Coronary artery (tissue), 2 donors: ENCODE results near the gene LMTK2.

Experiments
- DNase-seq: peaks from one replicate; pipeline ENCODE4 v3.0.0-alpha.2; 2017; ENCODE audit warnings: low spot score
- H3K27ac ChIP-seq, 2 donors: fragments of 200-600 bp; sonication (generic); one replicate each; pipeline ENCODE4 v1.5.1; 2016 to 2019
- H3K4me3 ChIP-seq: fragments of 200-600 bp; sonication (generic); 2 replicates; pipeline ENCODE4 v1.5.1; 2016; ENCODE audit warnings: mild to moderate bottlenecking, moderate library complexity
- TF ChIP-seq, protein P1 (sequence below): fragments of 200-600 bp; sonication (generic); IDR thresholded peaks from one replicate; pipeline ENCODE4 v1.5.1; 2019; ENCODE audit warnings: antibody characterized with exemption

The LMTK2 gene

DNA sequence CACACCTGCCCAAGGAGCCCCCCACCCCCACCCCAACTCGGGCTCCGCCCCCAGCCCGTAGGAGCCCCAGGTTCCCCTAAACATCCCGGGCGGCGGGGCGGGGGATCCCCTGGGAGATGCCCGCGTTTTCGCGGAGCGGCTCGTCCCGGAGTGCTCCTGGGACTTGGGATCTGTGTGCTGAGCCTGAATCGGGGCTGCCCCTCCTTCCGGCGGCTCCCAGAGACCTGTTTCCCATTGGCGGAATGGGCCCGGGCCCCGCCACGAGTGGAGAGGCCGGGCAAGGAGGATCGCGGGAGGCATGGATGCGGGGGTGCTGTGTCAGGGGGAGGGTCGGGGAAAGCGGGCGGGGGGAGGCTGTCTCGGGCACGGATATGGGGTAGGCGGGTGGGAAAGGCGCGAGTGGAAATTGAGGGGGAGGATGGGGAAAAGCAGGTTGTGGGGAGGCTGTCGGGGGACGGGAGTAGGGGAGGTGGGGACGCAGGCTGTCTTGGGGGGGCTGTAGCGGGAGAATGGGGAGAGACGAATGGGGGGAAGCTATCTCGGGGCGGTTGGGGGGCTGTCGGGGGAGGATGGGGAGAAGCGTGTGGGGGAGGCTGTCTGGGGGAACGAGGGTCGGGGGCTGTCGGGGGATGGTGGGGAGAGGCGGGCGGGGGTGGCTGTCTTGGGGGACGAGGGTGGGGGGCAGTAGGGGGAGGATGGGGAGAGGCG, 104.0 kb downstream of the LMTK2 start:
- TF ChIP-seq, protein P1, sequence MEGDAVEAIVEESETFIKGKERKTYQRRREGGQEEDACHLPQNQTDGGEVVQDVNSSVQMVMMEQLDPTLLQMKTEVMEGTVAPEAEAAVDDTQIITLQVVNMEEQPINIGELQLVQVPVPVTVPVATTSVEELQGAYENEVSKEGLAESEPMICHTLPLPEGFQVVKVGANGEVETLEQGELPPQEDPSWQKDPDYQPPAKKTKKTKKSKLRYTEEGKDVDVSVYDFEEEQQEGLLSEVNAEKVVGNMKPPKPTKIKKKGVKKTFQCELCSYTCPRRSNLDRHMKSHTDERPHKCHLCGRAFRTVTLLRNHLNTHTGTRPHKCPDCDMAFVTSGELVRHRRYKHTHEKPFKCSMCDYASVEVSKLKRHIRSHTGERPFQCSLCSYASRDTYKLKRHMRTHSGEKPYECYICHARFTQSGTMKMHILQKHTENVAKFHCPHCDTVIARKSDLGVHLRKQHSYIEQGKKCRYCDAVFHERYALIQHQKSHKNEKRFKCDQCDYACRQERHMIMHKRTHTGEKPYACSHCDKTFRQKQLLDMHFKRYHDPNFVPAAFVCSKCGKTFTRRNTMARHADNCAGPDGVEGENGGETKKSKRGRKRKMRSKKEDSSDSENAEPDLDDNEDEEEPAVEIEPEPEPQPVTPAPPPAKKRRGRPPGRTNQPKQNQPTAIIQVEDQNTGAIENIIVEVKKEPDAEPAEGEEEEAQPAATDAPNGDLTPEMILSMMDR: no peak
- peak; percentile 69 for DNase-seq
- Histone ChIP-seq H3K27ac (no peak overlapping the region), H3K4me3 (peak overlapping the region; percentile 67)

DNA sequence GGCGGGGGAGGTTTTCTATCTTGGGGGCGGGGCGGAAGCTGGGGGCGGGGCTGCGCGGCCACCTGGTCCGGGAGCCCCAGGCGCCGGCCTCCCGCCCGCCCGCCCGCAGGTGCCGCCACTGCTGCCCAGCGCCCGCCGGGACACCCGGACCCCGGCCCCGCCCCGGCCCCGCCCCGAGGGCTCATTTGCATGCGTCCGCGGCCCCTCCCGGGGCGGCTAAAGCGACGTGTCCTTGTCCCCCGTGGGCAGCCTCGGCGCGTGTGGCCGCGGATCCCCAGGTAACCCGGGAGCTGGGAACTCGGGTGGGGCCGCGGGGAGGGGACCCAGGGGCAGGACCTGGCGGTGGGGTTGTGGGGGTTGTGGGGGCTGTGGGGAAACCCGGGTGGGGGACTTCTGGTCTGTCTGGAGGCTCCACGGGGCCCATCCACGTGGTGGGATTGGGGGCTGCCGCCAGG, 104.6 kb downstream of the LMTK2 start, which contains the start of gene BHLHA15:
Gene BHLHA15, plus strand, starts transcription at position 219 of the 455 bp plus-strand sequence. CDS start 871 bp downstream, outside the sequence.
- TF ChIP-seq, protein P1: no peak
- Histone ChIP-seq H3K4me3 (peak within 1 kb of the TSS; percentile 67), H3K27ac (no peak within 1 kb of the TSS)
- no peak for DNase-seq

DNA sequence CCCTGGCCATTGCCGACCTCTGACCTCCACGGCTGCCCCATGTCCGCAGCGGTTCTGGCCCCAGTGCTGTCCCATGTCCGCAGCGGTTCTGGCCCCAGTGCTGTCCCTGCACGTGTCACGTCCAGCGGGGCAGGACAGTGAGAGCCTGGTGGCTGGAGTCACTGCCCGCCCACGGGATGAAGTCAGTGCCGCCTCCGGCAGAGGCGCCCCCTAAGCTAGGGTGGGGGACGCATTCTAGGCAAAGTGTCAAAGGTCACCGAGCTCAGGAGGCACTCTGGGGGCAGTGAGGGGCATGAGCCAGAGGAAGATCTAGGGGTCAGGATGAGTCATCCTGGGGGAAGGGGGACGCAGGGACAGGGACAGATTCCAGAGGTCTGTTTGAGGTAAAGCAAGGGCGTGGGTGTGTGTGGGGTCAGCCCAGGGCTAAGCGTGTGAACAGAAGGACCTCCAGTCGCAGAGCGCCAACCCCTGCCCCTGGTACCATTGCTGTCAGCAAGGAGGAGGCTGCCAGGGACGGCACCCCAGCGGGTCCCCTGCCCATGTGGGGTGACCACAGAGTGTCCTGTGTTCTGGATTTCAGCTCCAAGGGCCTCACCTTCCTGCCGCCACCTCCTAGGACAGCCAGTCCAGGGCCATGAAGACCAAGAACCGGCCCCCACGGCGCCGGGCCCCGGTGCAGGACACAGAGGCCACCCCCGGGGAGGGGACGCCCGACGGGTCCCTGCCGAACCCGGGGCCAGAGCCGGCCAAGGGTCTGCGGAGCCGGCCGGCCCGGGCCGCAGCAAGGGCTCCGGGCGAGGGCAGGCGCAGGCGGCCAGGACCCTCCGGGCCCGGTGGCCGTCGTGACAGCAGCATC, 105.2 kb downstream of the LMTK2 start:
- peak; percentile 72 for DNase-seq
- no peak overlapping the region for H3K27ac ChIP-seq
- H3K4me3 ChIP-seq: peak overlapping the region; percentile 67
- TF ChIP-seq, protein P1: no peak

DNA sequence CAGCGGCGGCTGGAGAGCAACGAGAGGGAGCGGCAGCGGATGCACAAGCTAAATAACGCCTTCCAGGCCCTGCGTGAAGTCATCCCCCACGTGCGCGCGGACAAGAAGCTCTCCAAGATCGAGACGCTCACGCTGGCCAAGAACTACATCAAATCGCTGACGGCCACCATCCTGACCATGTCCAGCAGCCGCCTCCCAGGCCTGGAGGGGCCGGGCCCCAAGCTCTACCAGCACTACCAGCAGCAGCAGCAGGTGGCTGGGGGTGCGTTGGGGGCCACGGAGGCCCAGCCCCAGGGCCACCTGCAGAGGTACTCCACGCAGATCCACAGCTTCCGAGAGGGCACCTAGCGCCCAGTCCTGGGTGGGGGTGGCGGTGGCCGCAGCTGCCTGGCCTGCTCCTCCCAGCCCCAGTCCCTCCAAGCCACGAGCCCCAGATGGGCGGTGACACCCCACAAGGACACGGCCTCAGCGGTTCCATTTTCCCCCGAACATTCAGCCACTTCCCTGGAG, 105.9 kb downstream of the LMTK2 start:
- DNase-seq: peak; percentile 66
- no peak overlapping the region for H3K4me3 ChIP-seq

DNA sequence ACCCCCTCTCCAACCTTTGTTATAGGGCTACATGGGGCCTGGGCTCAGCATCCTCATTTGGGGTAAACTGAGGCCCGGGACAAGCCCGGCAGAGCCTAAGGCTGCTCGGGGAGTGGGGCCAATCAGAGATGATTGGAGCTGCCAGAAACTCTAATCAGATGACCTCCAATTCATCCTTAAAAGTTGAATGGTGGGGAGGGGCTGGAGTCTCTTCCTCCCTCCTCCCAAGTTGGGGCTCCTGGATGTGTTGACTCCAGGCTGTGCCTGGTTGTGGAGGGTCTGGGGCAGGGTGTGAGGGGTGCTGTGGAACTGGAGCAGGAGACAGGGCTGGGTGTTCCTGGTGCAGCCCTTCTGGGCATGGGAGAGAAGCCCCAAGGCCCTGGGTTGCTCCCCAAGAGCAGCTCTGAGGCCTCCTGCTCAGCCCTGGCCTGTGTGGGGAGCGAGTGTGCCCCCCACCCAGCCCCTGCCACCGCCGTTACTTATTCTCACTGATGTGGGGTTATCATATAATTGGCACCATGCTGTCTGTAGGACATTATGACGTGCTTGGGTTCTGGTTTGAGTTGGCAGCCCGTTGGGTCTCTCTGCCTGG, 106.7 kb downstream of the LMTK2 start:
- Histone ChIP-seq H3K27ac (no peak overlapping the region), H3K4me3 (no peak overlapping the region)
- TF ChIP-seq, protein P1: no peak
- no peak for DNase-seq

More for the DNA sequence above, 105.9 kb downstream of the LMTK2 start:
- H3K27ac ChIP-seq: no peak overlapping the region
- TF ChIP-seq, protein P1: no peak

DNA sequence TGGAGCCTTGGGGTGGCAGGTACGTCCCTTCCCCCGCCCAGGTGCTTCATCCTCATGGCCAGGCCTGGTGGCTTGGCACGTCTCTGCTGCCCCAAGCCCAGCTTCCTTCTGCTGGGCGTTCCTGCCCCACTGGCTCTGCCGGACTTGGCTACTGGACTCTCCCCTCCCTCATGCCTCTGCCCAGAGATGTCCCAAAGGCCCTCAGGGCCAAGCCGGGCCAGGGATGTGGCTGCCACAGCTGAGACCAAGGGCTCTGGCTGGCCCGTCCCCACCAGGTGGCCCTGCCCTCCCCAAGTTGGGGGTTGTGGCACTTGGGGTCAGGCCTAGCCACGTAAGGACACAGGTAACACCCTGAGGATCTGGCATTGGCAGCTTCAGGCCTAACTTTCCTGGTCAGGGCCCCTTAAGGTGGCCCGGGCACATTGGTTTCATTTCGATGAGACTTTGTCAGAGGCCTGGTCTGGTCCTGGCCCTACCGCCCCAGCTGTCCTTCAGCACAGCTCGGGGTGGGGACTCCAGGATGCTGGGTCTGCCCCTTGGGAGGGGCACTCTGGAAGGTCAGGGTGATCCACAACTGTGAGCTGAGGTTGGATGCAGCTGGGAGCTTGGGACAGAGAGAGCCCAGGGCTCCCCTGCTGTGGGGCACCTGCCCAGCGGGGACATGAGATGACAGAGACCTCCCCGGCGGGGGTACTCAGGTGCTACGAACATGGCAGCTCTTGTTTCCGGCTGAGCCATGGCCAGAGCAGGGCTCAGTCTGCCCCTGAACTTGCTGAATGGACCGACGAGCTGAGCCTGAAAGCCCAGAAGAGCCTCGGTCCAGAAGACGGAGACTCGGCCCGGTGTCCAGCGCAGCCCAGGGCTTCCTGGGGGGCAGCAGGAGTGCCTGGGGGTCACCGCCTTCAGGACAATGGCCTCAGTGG, 107.5 kb downstream of the LMTK2 start:
- no peak for DNase-seq
- Histone ChIP-seq H3K27ac (no peak overlapping the region), H3K4me3 (no peak overlapping the region)
- TF ChIP-seq, protein P1: no peak
